NCI-H187 (cell line): Measurements from ENCODE around the gene TXN.
"Not testable (repeated sequence)": the region's sequence is repeated elsewhere in the genome, so short reads cannot be mapped to it uniquely, and the experiment has no call there.

Experiments used
- DNase-seq, 2 experiments: peaks; one replicate each; lab custom pipeline; 2025; lab: John Stamatoyannopoulos, UW

TXN gene

DNA sequence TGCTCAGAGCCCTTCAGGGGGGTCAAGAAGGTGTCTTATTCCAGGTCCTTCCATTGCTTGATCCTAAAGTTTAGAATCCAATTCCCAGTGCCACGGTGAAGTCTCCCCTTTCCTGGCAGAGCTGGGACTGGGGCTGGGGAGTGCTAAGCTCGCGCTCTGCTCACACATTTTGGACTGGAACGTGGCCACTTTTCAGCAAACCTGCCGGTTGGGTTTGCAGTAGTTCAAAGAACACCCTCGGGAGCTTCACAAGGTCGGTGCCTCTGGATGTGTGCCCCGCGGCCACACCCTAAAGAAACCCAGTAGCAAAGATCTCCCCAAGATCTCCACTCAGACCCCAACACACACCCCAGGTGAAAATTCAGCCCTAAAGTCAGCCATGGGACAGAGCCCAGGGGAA, 48.3 kb downstream of the TXN start, which contains the start of gene C9orf152:
Gene C9orf152, minus strand, starts transcription at position 129 of the 400 bp plus-strand sequence. CDS start 580 bp downstream, outside the sequence.
- DNase-seq = no peak

DNA sequence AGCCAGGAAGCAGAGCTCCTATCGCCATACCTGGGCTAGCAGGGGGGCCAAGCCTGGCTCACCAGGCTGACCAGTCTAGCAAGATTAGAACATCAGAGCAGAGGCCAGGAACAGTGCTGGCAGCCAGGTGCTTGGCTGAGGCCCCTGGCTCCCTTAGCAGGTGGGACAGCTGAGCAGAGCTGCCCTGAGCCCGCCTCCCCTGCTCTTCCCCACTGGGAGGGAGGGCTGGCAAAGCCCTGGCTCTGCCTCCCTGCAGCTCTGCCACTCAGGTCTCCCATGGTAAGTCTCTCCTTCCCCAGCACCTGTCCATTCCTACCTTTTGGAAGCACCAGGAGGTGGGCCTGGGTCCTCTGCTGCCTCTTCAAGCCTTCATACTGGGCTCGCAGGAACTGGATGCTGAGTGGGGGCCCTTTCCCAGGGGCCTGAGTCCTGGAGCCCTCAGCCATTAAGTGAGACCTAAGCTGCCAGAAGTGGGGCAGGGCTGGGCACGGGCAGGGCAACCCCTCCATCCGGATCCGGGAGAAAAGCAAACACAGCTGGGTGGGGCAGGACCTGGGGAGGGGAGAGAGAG, 49.2 kb downstream of the TXN start:
- no peak for DNase-seq

DNA sequence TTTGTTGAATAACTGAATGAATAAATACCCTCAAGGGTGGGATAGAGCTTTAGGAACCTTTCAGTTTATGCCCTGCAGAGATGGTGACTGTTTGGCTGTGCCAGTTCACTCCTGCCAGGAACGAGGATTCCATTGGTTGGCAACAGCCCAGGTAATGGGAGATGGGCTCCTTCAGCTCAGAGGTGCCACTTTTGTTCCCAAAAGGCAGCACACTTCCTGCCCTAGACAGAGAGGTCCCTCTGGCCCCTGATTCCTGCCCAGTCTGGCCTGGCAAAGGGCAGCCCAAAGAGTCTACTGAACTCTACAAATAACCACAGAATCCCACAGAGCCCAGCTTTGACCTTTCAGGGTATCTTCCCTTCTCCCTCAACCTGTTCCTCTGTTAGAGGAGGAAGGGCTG, 49.9 kb downstream of the TXN start:
- no peak for DNase-seq

DNA sequence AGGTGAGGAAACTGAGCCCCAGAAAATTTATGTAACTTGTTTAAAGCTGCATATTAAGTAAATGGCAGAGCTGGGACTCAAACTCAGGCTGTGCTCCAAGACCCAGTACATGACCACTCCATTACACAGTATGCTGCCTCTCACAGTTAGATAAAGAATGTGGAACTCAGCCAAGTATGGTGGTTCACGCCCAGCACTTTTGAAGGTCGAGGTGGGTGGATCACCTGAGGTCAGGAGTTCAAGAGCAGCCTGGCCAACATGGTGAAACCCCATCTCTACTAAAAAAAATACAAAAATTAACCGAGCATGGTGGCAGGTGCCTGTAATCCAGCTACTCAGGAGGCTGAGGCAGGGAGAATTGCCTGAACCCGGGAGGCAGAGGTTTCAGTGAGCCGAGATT, 50.7 kb downstream of the TXN start:
- not testable (repeated sequence) for DNase-seq

DNA sequence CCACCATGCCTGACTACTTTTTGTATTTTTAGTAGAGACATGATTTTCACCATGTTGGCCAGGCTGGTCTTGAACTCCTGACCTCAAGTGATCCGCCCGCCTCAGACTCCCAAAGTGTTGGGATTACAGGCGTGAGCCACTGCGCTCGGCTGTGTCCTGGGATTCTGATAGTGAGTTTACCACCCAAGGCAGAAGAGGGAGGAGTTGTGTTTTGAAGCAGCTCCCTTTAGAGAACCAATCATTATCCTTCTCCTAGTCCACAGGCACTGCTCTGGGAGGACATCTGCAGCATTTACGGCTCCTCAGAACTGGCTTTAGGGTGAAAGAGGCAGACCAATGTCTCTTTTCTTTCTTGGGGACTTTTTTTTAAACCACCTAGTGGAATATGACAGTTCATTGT, 54.1 kb downstream of the TXN start:
- DNase-seq = no peak

DNA sequence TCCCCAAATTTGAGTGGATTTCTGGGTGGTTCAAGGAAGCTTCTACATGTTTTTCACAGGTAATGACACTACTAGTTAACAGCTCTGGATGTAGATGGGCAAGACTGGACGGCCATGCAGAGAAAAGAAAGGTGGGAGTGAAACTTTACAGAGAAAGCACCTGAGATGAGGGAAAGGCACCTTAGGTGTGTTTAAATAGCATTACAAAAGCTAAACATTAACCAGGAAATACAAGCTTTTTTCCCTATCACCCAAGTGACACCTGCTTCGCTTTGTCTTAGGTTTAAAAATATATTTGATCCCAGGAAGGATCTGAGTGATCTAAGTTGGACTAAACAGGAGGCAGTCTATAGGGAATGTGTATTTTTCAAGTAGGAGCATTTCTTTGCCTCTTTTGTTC, 56.7 kb downstream of the TXN start:
- no peak for DNase-seq

DNA sequence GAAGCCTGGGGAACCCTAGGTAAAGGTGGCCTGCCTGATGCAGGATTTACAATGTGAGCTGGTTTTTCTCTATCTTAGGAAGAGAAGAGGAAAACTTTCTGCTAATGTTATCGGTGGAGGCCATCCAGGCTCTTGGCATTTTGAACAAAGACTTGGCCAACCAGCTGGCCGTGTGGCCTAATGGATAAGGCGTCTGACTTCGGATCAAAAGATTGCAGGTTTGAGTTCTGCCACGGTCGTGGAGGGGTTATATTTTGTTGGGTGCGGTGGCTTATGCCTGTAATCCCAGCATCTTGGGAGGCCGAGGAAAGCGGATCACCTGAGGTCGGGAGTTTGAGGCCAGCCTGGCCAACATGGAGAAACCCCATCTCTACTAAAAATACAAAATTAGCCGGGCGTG, 58.0 kb downstream of the TXN start:
- no peak for DNase-seq

DNA sequence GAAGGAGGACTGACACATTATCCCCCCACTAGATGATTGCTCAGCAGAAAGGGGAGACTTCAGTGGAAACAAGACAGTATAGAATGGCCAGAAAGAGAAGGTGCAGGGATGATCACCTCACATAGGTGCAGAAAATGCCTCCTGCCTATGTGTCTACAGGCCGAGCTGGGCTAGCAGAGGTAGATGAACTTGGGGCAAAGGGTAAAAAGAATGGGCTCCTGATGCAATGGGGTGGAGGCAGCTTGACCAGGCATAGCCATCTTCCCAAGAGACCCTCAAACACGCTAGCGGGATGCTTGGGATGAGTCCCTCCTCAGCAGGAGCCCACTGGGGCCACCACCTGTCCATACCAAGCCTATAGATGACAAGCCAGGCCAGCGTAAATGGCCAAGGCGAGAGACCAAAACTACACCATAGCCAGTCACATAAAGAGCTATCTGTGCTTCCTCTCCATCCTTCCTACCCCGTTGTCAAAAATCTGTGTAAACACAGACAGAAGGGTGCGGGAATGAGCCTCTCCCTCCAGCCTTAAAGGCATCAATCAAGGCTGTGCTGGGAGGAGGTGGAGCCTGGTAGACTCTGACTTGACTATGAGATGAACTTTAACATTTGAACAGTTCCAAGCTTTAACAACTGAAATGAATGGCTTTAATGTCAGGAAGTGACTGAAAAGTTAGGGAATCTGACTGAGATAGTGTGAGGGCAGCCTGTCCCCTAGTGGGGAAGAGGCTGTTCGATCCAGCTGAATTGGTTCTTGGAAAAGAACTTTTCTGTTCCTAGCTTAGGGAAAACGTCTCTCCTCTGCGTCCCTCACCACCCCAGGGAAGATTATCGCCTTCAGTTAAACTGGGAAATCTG, 58.7 kb downstream of the TXN start:
- DNase-seq = no peak

DNA sequence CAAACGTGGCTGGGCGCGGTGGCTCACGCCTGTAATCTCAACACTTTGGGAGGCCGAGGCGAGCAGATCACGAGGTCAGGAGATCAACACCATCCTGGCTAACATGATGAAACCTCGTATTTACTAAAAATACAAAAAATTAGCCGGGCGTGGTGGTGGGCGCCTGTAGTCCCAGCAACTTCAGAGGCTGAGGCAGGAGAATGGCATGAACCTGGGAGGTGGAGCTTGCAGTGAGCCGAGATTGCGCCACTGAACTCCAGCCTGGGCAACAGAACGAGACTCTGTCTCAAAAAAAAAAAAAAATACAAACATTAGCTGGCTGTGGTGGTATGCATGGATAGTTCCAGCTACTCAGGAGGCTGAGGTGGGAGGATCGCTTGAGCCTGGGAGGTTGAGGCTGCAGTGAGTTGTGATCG, 60.2 kb downstream of the TXN start:
- DNase-seq = not testable (repeated sequence)
